CD4-positive, alpha-beta memory T cell (primary cell): Measurements from ENCODE around the gene TUBA8. TPM values are rescaled to one million over a fixed set of nuclear protein-coding genes. Genes with fewer than 3 reads are reported as not detected.
"Not testable (repeated sequence)": the region's sequence is repeated elsewhere in the genome, so short reads cannot be mapped to it uniquely, and the experiment has no call there.

ENCODE experiments used
- CTCF ChIA-PET: fragments of 350-600 bp; sonication (Branson Sonifier 250); formaldehyde crosslinking; loops from one replicate; lab custom pipeline; 2021; ENCODE audit warnings: inconsistent platforms; ENCODE audit not compliant: partially characterized antibody; lab: Charles Lee
- POLR2A ChIA-PET: fragments of 350-600 bp; sonication (Branson Sonifier 250); formaldehyde crosslinking; loops from one replicate; lab custom pipeline; 2021; ENCODE audit not compliant: partially characterized antibody; lab: Charles Lee
- DNase-seq, 5 donors: peaks; one replicate each; pipeline versions ENCODE4 v3.0.0 to v3.0.0-alpha.2; 2020 to 2022; ENCODE audit warnings: mixed read lengths in 1 of 5
- H3K27ac ChIP-seq: one replicate; pipeline ENCODE4 v1.7.0; 2013; ENCODE audit warnings: low read depth, low read length
- H3K27me3 ChIP-seq: 2 replicates; pipeline ENCODE4 v1.7.0; 2013; ENCODE audit warnings: mild to moderate bottlenecking, low read length, moderate library complexity; ENCODE audit not compliant: insufficient read depth
- H3K36me3 ChIP-seq: 2 replicates; pipeline ENCODE4 v1.7.0; 2013; ENCODE audit warnings: mild to moderate bottlenecking, low read length, moderate library complexity; ENCODE audit not compliant: insufficient read depth
- H3K4me1 ChIP-seq: 2 replicates; pipeline ENCODE4 v1.7.0; 2013; ENCODE audit warnings: mild to moderate bottlenecking, low read length, moderate library complexity; ENCODE audit not compliant: insufficient read depth
- H3K4me3 ChIP-seq, 2 donors: one replicate each; pipeline ENCODE4 v1.7.0; 2013; ENCODE audit warnings: low read length in 2 of 2, mild to moderate bottlenecking in 1 of 2
- H3K9me3 ChIP-seq, 2 donors: one replicate each; pipeline ENCODE4 v1.7.0; 2013; ENCODE audit warnings: low read length in 2 of 2, control low read depth in 1 of 2; ENCODE audit not compliant: control insufficient read depth in 1 of 2
- H3K27ac Mint-ChIP-seq, 7 donors: one replicate each; pipeline ENCODE4 v1.8.0; 2020 to 2021; ENCODE audit warnings: mixed read lengths in 7 of 7, mild to moderate bottlenecking in 6 of 7, inconsistent platforms in 3 of 7, moderate library complexity in 3 of 7
- H3K27me3 Mint-ChIP-seq, 2 donors: one replicate each; pipeline ENCODE4 v1.8.0; 2020 to 2021; ENCODE audit warnings: mixed read lengths in 2 of 2
- H3K36me3 Mint-ChIP-seq, 2 donors: one replicate each; pipeline ENCODE4 v1.8.0; 2020 to 2021; ENCODE audit warnings: mixed read lengths in 2 of 2, inconsistent platforms in 1 of 2, mild to moderate bottlenecking in 1 of 2
- H3K4me1 Mint-ChIP-seq, 4 donors: one replicate each; pipeline ENCODE4 v1.8.0; 2020 to 2021; ENCODE audit warnings: mixed read lengths in 4 of 4, mild to moderate bottlenecking in 1 of 4
- H3K4me3 Mint-ChIP-seq, 8 donors: one replicate each; pipeline ENCODE4 v1.8.0; 2020 to 2021; ENCODE audit warnings: mixed read lengths in 8 of 8, mild to moderate bottlenecking in 7 of 8, moderate library complexity in 6 of 8, inconsistent platforms in 3 of 8
- H3K9me3 Mint-ChIP-seq, 8 donors: one replicate each; pipeline ENCODE4 v1.8.0; 2020 to 2021; ENCODE audit warnings: mixed read lengths in 8 of 8, mild to moderate bottlenecking in 5 of 8, inconsistent platforms in 3 of 8, moderate library complexity in 1 of 8
- intact Hi-C: fragments of 100-400 bp; cut with micrococcal nuclease; formaldehyde crosslinking; loops from one replicate; pipeline ENCODE4 v1.15.1; 2023
- polyA plus RNA-seq, 2 donors: library from polyadenylated mRNA; unstranded; fragments of 300-500 nt; fragmentation: Illumina TruSeq; gene quantifications; one replicate each; pipeline ENCODE4 v1.2.3, GENCODE V29; 2021
- total RNA-seq, 2 experiments: library from RNA; stranded (reverse); gene quantifications; one replicate each; pipeline ENCODE4 v1.2.3, GENCODE V29; 2021

Gene TUBA8
- total and polyA plus RNA-seq, 4 experiments from 2014 or later: 0.33 to 2.7 (median 1.5) TPM

DNA sequence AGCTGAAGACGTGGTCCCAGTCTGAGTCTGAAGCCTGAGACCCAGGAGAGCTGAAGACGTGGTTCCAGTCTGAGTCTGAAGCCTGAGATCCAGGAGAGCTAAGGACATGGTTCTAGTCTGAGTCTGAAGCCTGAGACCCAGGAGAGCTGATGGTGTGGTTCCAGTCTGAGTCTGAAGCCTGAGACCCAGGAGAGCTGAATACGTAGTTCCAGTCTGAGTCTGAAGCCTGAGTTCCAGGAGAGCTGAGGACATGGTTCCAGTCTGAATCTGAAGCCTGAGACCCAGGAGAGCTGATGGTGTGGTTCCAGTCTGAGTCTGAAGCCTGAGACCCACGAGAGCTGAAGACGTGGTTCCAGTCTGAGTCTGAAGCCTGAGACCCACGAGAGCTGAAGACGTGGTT lies 4.6 kb upstream of the TUBA8 start:
- H3K27me3 ChIP-seq, H3K9me3 ChIP-seq, CTCF ChIA-PET, H3K36me3 ChIP-seq, H3K27ac ChIP-seq, DNase-seq, H3K4me3 ChIP-seq, H3K27ac Mint-ChIP-seq, intact Hi-C loops, POLR2A ChIA-PET, H3K4me3 Mint-ChIP-seq, H3K4me1 ChIP-seq: not testable (repeated sequence)
- peaks cover 22 to 26% of the 10 kb centered on the region in 2 donors for H3K27me3 Mint-ChIP-seq
- H3K9me3 Mint-ChIP-seq: peaks cover 0 to 17% (median 12%) of the 10 kb centered on the region in 8 donors
- peaks cover 8 to 17% (median 10%) of the 10 kb centered on the region in 4 donors for H3K4me1 Mint-ChIP-seq
- peaks cover 36 to 49% of the 10 kb centered on the region in 2 donors for H3K36me3 Mint-ChIP-seq

GRCh38 chr22:18106550-18107341 lies 3.9 kb upstream of the TUBA8 start:
- H3K36me3 ChIP-seq, intact Hi-C loops, CTCF ChIA-PET, H3K27me3 ChIP-seq, H3K4me3 ChIP-seq, H3K27ac ChIP-seq, H3K4me3 Mint-ChIP-seq, POLR2A ChIA-PET, DNase-seq, H3K4me1 ChIP-seq, H3K9me3 ChIP-seq: not testable (repeated sequence)
- H3K36me3 Mint-ChIP-seq: peaks cover 29 to 41% of the 10 kb centered on the region in 2 donors
- peaks cover 0 to 17% (median 11%) of the 10 kb centered on the region in 8 donors for H3K9me3 Mint-ChIP-seq
- H3K27me3 Mint-ChIP-seq: peaks cover 24 to 27% of the 10 kb centered on the region in 2 donors
- peaks cover 8 to 22% (median 10%) of the 10 kb centered on the region in 4 donors for H3K4me1 Mint-ChIP-seq
- H3K27ac Mint-ChIP-seq: peak overlapping the region in 1 of 7 donors; percentile 57

- POLR2A ChIA-PET: no interaction called here
- no peaks in the 10 kb centered on the region for H3K9me3 ChIP-seq
- no peaks in the 10 kb centered on the region for H3K27me3 ChIP-seq
- peaks cover 7% of the 10 kb centered on the region for H3K4me1 ChIP-seq
- Mint-ChIP-seq H3K4me1 (peaks cover 8 to 22% (median 10%) of the 10 kb centered on the region in 4 donors), H3K36me3 (peaks cover 17 to 33% of the 10 kb centered on the region in 2 donors), H3K27me3 (peaks cover 24 to 30% of the 10 kb centered on the region in 2 donors), H3K4me3 (no peak overlapping the region), H3K9me3 (peaks cover 0 to 17% (median 10%) of the 10 kb centered on the region in 8 donors), H3K27ac (no peak overlapping the region)
- H3K36me3 ChIP-seq: no peaks in the 10 kb centered on the region
- H3K27ac ChIP-seq: no peak overlapping the region
- H3K4me3 ChIP-seq: no peak overlapping the region
- intact Hi-C loops: no loop called here
- CTCF ChIA-PET: no interaction called here
- DNase-seq: no peak
Measured at GRCh38 chr22:18108187-18108586, 2.4 kb upstream of the TUBA8 start.

DNA sequence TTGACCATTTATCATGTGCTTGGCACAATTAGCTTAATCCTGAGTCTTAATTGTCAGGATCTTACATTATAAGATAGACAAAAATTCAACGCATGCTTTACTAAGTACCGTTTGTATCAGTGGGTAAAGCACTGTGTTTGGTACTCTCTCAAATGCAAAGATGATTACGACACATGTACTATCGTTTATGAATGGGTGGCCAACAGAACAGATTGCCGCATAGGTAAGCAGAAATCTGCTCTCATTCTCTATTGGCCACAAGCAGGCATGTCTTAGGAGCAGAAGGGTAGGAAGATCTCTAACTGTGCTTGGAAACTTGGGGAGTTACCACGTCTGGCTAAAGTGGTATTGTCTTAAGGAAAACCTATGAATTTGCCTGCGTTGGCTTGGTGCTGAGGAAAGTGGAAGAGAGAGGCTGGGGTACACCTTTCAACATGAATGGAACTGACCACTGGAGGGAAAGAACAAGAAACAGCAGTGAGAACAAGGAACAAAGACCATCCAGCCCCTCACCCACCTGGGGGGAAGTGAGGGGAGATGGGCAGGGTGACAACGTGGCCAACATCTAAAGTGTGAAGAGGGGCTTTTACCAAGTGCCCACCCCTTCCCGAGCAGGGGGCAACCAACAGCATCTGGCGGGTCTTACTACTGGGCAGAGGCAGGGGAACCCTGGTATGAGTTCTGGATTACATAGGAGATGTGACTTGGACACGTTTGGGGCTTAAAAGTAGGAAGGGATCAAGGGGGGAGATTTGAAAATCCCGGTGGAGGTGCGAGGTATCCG lies 1.0 kb upstream of the TUBA8 start:
- H3K36me3 Mint-ChIP-seq: peaks cover 11 to 23% of the 10 kb centered on the region in 2 donors

DNA sequence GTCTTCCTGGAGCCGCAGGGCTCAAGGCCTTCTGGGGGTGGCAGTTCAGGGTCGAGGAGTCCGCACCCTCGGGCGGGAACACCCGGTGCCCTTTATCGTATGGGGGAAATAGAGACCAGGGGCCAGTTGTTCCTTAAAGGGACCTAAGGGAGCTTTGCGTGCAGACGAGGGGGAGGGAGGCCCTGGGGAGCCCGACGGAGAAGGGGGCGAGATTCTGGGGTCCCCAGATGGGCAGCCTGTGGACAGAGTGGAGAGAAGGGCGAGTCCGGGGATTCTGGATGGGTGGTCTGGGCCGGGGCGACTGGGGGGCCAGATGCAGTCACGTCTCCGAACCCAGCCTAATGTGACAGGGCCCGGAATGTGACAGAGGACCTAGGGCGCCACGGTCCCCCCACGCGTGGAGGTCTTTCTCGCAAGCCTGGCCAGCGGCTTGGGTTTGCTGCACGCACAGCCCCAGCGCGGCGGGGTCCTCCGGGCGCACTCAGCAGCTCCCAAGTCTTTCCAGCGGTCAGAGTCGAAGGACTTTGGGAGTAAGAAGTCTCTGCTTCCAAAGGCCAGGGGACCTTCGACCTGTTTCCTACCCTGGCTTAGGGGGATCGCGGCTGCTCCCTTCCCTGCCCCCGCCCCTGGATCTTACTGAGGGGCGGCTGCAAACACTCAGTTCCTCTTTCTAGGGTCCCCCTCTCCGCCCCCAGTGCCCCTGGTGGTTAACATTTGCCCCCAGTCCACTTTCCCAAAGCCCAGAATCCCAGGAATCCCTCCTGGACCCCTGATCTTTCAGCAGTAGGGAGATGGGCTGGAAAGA lies 547 bp downstream of the TUBA8 start:
- no peaks in the 10 kb centered on the region for H3K9me3 ChIP-seq
- ChIA-PET CTCF (no interaction called here), POLR2A (no interaction called here)

More for the DNA sequence above, 1.0 kb upstream of the TUBA8 start:
- H3K4me1 Mint-ChIP-seq: peaks cover 17 to 34% (median 21%) of the 10 kb centered on the region in 4 donors
- peaks cover 0 to 17% (median 10%) of the 10 kb centered on the region in 8 donors for H3K9me3 Mint-ChIP-seq
- ChIA-PET CTCF (no interaction called here), POLR2A (no interaction called here)
- Histone ChIP-seq H3K4me1 (peaks cover 19% of the 10 kb centered on the region), H3K27me3 (no peaks in the 10 kb centered on the region), H3K4me3 (peak overlapping the region in 1 of 2 donors; percentile 32), H3K9me3 (no peaks in the 10 kb centered on the region), H3K36me3 (no peaks in the 10 kb centered on the region), H3K27ac (no peak overlapping the region)
- intact Hi-C loops: loop anchor here (5.0 kb wide), 1 partner anchor 32 kb away; the partner anchor contains the start of gene PEX26
- DNase-seq: no peak
- no peak overlapping the region for H3K27ac Mint-ChIP-seq
- H3K4me3 Mint-ChIP-seq: peak overlapping the region; percentile 54 to 80 (median 68)
- H3K27me3 Mint-ChIP-seq: peaks cover 23 to 29% of the 10 kb centered on the region in 2 donors

DNA sequence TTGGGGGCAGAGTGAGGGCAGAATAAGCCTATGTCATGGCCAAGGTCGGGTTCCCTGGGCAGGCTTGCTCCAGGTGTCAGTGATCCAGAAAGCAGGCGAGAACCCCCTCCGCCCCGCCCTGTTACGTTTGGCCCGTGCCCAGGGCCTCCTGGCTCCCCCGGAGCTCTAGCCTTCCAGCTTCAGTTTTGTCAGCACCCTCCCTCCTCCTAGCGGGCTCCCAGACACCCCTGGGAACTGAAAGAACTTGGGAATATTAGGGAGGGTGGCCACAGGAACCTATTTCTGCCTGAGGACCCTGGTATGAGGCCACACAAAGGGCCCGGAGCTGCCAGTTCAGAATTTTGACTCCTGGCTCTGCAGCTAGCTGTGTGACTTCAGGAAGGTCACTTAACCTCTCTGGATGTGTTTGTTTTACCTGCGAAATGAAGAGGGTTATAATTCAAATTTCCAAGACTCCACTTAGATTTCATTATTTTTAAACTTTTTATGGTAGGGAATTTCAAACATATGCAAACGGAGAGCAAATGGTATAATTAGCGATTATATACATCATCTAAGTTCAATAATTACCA lies 1.2 kb downstream of the TUBA8 start:
- H3K4me1 ChIP-seq: peaks cover 20% of the 10 kb centered on the region
- peaks cover 0 to 5% (median 3%) of the 10 kb centered on the region in 8 donors for H3K9me3 Mint-ChIP-seq

More for the DNA sequence above, 547 bp downstream of the TUBA8 start:
- DNase-seq: no peak
- intact Hi-C loops: loop anchor here (5.0 kb wide), 1 partner anchor 34 kb away; the partner anchor contains the start of gene PEX26
- H3K36me3 Mint-ChIP-seq: peaks cover 0 to 9% of the 10 kb centered on the region in 2 donors
- H3K27ac Mint-ChIP-seq: no peak overlapping the region
- H3K4me1 Mint-ChIP-seq: peaks cover 17 to 36% (median 21%) of the 10 kb centered on the region in 4 donors
- peaks cover 20% of the 10 kb centered on the region for H3K4me1 ChIP-seq
- H3K9me3 Mint-ChIP-seq: peaks cover 0 to 10% (median 5%) of the 10 kb centered on the region in 8 donors
- peaks cover 16 to 20% of the 10 kb centered on the region in 2 donors for H3K27me3 Mint-ChIP-seq
- peak overlapping the region in 7 of 8 donors; percentile 29 to 78 (median 45) for H3K4me3 Mint-ChIP-seq
- no peaks in the 10 kb centered on the region for H3K36me3 ChIP-seq
- H3K27ac ChIP-seq: no peak overlapping the region
- peak overlapping the region in 1 of 2 donors; percentile 32 for H3K4me3 ChIP-seq
- H3K27me3 ChIP-seq: no peaks in the 10 kb centered on the region

More for the DNA sequence above, 1.2 kb downstream of the TUBA8 start:
- CTCF ChIA-PET: no interaction called here
- DNase-seq: no peak
- Histone ChIP-seq H3K36me3 (no peaks in the 10 kb centered on the region), H3K27ac (no peak overlapping the region), H3K27me3 (no peaks in the 10 kb centered on the region), H3K4me3 (no peak overlapping the region), H3K9me3 (no peaks in the 10 kb centered on the region)
- no peak overlapping the region for H3K27ac Mint-ChIP-seq
- H3K27me3 Mint-ChIP-seq: peaks cover 16 to 20% of the 10 kb centered on the region in 2 donors
- POLR2A ChIA-PET: no interaction called here
- peaks cover 0 to 4% of the 10 kb centered on the region in 2 donors for H3K36me3 Mint-ChIP-seq
- intact Hi-C loops: loop anchor here (5.0 kb wide), 1 partner anchor 35 kb away; the partner anchor contains the start of gene PEX26
- peak overlapping the region in 1 of 8 donors; percentile 23 for H3K4me3 Mint-ChIP-seq
- H3K4me1 Mint-ChIP-seq: peaks cover 17 to 36% (median 21%) of the 10 kb centered on the region in 4 donors
